ENCODE data around the gene F2RL3.

The F2RL3 gene

DNA sequence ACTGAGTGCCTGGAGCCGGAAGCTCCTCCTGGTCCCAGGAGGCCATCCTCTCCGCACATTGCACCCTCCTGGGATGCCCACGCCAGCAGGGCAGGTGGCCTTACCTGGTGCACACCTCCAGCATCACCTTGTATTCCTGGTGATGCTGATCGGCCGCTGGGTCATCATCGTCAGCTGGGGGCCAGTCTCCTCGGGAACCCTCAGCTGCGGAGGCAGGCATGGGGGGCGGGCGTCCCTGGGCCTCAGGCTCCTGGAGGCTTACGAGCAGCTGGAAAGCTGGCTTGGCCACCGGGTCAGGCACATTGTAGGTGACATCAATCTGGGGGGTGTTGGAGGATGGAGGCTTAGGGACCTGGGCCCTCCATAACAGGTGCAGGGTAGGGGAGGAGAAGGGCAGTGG, 13.7 kb downstream of the F2RL3 start:
- no peak for ATAC-seq
- TF ChIP-seq, protein P1, sequence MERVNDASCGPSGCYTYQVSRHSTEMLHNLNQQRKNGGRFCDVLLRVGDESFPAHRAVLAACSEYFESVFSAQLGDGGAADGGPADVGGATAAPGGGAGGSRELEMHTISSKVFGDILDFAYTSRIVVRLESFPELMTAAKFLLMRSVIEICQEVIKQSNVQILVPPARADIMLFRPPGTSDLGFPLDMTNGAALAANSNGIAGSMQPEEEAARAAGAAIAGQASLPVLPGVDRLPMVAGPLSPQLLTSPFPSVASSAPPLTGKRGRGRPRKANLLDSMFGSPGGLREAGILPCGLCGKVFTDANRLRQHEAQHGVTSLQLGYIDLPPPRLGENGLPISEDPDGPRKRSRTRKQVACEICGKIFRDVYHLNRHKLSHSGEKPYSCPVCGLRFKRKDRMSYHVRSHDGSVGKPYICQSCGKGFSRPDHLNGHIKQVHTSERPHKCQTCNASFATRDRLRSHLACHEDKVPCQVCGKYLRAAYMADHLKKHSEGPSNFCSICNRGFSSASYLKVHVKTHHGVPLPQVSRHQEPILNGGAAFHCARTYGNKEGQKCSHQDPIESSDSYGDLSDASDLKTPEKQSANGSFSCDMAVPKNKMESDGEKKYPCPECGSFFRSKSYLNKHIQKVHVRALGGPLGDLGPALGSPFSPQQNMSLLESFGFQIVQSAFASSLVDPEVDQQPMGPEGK (CRISPR knock-in tag; IDR thresholded peaks at IDR 0.05; ENCODE audit: borderline replicate concordance) = no peak

GRCh38 chr19:16903347-16903746, 14.5 kb downstream of the F2RL3 start:
- TF ChIP-seq ZFP30 (CRISPR knock-in tag; IDR thresholded peaks at IDR 0.05) (no peak), CREB5 (CRISPR knock-in tag; IDR thresholded peaks at IDR 0.05; ENCODE audit: low read depth) (no peak), RARB (CRISPR knock-in tag; IDR thresholded peaks at IDR 0.05) (no peak), OSR1 (CRISPR knock-in tag; IDR thresholded peaks at IDR 0.05) (no peak), PPARA (CRISPR knock-in tag; IDR thresholded peaks at IDR 0.05; ENCODE audit: borderline replicate concordance) (no peak), ZNF8 (CRISPR knock-in tag; IDR thresholded peaks at IDR 0.05) (no peak), SNAI2 (CRISPR knock-in tag; IDR thresholded peaks at IDR 0.05) (no peak)
- TF ChIP-seq, protein P2, sequence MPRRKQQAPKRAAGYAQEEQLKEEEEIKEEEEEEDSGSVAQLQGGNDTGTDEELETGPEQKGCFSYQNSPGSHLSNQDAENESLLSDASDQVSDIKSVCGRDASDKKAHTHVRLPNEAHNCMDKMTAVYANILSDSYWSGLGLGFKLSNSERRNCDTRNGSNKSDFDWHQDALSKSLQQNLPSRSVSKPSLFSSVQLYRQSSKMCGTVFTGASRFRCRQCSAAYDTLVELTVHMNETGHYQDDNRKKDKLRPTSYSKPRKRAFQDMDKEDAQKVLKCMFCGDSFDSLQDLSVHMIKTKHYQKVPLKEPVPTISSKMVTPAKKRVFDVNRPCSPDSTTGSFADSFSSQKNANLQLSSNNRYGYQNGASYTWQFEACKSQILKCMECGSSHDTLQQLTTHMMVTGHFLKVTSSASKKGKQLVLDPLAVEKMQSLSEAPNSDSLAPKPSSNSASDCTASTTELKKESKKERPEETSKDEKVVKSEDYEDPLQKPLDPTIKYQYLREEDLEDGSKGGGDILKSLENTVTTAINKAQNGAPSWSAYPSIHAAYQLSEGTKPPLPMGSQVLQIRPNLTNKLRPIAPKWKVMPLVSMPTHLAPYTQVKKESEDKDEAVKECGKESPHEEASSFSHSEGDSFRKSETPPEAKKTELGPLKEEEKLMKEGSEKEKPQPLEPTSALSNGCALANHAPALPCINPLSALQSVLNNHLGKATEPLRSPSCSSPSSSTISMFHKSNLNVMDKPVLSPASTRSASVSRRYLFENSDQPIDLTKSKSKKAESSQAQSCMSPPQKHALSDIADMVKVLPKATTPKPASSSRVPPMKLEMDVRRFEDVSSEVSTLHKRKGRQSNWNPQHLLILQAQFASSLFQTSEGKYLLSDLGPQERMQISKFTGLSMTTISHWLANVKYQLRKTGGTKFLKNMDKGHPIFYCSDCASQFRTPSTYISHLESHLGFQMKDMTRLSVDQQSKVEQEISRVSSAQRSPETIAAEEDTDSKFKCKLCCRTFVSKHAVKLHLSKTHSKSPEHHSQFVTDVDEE (CRISPR knock-in tag; IDR thresholded peaks at IDR 0.05) = no peak
- no peak for ATAC-seq

- no peak for ATAC-seq
- no peak for TF ChIP-seq CSDC2 (CRISPR knock-in tag; IDR thresholded peaks at IDR 0.05)
- no peak for TF ChIP-seq ZFP3 (CRISPR knock-in tag; IDR thresholded peaks at IDR 0.05)
- TF ChIP-seq TOX (CRISPR knock-in tag; IDR thresholded peaks at IDR 0.05; ENCODE audit: borderline replicate concordance) = no peak
- TF ChIP-seq ZNF565 (CRISPR knock-in tag; conservative IDR thresholded peaks at IDR 0.05; ENCODE audit: low read depth) = no peak
- TF ChIP-seq ISL1 (CRISPR knock-in tag; IDR thresholded peaks at IDR 0.05) = no peak
- no peak for TF ChIP-seq PPARA (CRISPR knock-in tag; IDR thresholded peaks at IDR 0.05; ENCODE audit: borderline replicate concordance)
These were observed 15.8 kb downstream of the F2RL3 start for GRCh38 chr19:16904599-16904998.

DNA sequence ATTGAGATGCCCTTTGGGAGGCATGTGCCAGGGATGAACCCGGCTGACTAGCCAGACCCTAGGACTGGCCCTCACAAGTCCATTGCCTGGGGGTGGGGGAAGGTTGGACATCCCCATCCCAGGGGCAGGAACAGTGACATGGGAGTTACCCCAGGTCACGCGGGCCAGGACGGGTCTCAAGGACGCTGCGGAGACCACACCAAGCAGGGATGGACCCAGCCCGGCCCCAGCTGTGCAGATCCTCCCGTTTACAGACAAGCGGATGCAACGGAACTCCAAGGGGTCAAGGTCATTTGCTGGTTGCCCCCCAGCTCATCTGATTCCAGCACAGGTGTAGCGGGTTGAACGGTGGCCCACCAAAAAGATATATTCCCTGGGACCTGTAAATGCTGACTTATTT, 20.0 kb downstream of the F2RL3 start:
- no peak for TF ChIP-seq ZC3H10 (CRISPR knock-in tag; IDR thresholded peaks at IDR 0.05)
- ATAC-seq = no peak

DNA sequence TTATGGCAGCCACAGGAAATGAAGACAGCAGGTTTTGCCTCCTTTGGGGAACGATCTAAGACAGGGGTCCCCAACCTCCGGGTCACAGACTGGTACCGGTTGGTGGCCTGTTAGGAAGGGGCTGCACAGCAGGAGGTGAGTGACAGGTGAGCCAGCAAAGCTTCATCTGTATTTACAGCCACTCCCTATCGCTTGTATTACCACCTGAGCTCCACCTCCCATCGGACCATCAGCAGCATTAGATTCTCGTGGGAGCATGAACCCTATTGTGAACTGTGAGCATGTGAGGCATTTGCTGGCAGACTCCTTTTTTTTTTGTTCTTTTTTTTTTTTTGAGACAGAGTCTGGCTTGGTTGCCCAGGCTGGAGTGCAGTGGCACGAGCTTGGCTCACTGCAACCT, 22.2 kb downstream of the F2RL3 start:
- TF ChIP-seq, protein P3, sequence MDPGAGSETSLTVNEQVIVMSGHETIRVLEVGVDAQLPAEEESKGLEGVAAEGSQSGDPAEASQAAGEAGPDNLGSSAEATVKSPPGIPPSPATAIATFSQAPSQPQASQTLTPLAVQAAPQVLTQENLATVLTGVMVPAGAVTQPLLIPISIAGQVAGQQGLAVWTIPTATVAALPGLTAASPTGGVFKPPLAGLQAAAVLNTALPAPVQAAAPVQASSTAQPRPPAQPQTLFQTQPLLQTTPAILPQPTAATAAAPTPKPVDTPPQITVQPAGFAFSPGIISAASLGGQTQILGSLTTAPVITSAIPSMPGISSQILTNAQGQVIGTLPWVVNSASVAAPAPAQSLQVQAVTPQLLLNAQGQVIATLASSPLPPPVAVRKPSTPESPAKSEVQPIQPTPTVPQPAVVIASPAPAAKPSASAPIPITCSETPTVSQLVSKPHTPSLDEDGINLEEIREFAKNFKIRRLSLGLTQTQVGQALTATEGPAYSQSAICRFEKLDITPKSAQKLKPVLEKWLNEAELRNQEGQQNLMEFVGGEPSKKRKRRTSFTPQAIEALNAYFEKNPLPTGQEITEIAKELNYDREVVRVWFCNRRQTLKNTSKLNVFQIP (CRISPR knock-in tag; IDR thresholded peaks at IDR 0.05; ENCODE audit: borderline replicate concordance, low read depth) = no peak
- no peak for ATAC-seq

DNA sequence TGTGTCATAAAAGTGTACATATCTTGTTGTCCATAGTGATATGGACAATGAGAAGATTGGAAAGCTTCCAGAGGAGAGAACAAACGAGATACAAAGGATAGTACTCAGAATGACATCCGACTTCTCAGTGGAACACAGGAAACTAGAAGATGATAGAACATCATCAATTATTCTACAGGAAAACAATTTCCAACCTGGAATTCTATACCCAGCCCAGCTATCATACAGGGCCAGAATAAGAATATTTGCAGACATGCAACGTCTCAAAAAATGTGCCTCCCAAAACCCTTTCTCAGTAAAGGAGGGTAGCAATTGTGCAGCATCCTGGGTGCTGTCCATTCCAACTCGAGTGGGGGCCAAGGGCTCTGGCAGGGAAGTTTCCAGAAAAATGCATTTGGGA, 24.0 kb downstream of the F2RL3 start:
- no peak for ATAC-seq
- TF ChIP-seq, protein P1 (CRISPR knock-in tag; IDR thresholded peaks at IDR 0.05; ENCODE audit: borderline replicate concordance) = no peak
- no peak for TF ChIP-seq GLIS3 (CRISPR knock-in tag; IDR thresholded peaks at IDR 0.05)
- no peak for TF ChIP-seq ISL1 (CRISPR knock-in tag; IDR thresholded peaks at IDR 0.05)
- TF ChIP-seq ZNF8 (CRISPR knock-in tag; IDR thresholded peaks at IDR 0.05) = no peak
- TF ChIP-seq ZNF70 (CRISPR knock-in tag; IDR thresholded peaks at IDR 0.05) = no peak
- TF ChIP-seq CREB5 (CRISPR knock-in tag; IDR thresholded peaks at IDR 0.05; ENCODE audit: low read depth) = no peak
- TF ChIP-seq, protein P4, sequence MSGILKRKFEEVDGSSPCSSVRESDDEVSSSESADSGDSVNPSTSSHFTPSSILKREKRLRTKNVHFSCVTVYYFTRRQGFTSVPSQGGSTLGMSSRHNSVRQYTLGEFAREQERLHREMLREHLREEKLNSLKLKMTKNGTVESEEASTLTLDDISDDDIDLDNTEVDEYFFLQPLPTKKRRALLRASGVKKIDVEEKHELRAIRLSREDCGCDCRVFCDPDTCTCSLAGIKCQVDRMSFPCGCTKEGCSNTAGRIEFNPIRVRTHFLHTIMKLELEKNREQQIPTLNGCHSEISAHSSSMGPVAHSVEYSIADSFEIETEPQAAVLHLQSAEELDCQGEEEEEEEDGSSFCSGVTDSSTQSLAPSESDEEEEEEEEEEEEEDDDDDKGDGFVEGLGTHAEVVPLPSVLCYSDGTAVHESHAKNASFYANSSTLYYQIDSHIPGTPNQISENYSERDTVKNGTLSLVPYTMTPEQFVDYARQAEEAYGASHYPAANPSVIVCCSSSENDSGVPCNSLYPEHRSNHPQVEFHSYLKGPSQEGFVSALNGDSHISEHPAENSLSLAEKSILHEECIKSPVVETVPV (CRISPR knock-in tag; IDR thresholded peaks at IDR 0.05) = no peak
- TF ChIP-seq ZNF565 (CRISPR knock-in tag; conservative IDR thresholded peaks at IDR 0.05; ENCODE audit: low read depth) = no peak

Measured in SK-N-SH treated with all-trans-retinoic acid at 6 μM for 48 hours (cell line).